HG02763 (cell line): ENCODE data around the gene ADAP1.
"Not testable (repeated sequence)": the region's sequence is repeated elsewhere in the genome, so short reads cannot be mapped to it uniquely, and the experiment has no call there.

Experiments used
- ATAC-seq: cut with Tn5 transposase; IDR thresholded peaks from one replicate; pipeline ENCODE4 v1.9.1; 2021; ENCODE audit warnings: mild to moderate bottlenecking, moderate library complexity; ENCODE audit not compliant: unreplicated experiment

The ADAP1 gene

GRCh38 chr7:960269-960871 lies 5.9 kb upstream of the ADAP1 start:
- ATAC-seq, result no peak

- not testable (repeated sequence) for ATAC-seq
These were observed 5.3 kb upstream of the ADAP1 start for GRCh38 chr7:959740-960139.

DNA sequence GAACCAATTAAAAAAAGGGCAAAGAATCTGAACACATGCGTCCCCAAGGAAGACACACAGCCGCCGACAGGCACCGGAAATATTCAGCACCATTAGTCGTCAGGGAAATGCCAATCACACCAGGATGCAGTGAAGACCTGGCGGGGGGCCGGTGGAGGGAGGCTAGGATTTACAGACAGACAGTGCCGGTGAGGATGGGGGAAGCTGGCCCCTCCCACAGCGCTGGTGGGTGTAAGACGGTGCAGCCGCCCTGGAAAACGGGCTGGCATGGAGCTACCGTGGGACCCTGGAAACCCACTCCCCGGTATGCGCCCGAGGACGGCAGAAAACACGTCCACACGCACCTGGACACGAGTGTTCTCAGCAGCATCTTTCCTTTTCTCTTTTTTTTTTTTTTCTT lies 4.8 kb upstream of the ADAP1 start:
- ATAC-seq, result no peak

GRCh38 chr7:958221-959200 lies 4.0 kb upstream of the ADAP1 start:
- ATAC-seq, result no peak

- ATAC-seq, result no peak
These were observed 3.1 kb upstream of the ADAP1 start for GRCh38 chr7:957418-958220.

- no peak for ATAC-seq
These were observed 1.6 kb upstream of the ADAP1 start for GRCh38 chr7:956031-956430.

DNA sequence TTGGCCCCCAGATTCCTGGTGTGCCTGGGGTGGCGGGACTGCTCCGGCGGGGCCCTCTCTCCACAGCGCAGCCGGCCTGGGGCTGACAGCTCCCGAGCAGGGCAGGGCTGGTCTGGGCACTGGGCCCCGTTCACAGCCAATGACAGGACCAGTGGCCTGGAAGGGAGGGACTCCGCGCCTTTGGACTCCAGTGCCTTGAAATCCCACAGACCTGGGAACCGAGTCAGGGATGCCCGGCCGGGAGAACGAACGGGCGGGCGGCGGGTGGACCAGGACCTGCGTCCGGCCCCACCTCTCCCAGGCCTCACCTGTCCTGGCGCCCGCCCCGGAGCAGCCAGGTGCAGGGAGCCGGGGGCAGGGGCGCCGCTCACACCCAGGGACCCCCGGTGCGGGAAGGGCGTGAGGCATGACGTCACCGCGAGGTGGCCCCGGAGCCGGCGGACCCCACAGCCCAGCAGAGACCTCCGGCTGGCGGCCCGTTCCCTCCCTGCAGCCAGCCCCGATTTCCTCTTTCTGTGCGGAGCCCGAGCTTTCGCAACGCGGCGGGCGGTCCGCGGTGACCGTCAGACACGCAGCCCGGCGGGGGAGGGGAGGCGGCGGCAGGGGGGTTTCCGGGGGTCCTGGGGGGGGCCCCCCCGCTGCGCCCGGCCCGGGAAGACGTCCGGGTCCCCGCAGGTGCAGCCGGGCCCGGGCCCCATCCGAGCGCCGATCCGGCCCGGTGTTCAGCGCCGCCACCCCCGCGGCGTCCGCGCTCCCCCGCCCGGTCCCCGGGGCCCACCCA lies 743 bp downstream of the ADAP1 start:
- ATAC-seq, result no peak

DNA sequence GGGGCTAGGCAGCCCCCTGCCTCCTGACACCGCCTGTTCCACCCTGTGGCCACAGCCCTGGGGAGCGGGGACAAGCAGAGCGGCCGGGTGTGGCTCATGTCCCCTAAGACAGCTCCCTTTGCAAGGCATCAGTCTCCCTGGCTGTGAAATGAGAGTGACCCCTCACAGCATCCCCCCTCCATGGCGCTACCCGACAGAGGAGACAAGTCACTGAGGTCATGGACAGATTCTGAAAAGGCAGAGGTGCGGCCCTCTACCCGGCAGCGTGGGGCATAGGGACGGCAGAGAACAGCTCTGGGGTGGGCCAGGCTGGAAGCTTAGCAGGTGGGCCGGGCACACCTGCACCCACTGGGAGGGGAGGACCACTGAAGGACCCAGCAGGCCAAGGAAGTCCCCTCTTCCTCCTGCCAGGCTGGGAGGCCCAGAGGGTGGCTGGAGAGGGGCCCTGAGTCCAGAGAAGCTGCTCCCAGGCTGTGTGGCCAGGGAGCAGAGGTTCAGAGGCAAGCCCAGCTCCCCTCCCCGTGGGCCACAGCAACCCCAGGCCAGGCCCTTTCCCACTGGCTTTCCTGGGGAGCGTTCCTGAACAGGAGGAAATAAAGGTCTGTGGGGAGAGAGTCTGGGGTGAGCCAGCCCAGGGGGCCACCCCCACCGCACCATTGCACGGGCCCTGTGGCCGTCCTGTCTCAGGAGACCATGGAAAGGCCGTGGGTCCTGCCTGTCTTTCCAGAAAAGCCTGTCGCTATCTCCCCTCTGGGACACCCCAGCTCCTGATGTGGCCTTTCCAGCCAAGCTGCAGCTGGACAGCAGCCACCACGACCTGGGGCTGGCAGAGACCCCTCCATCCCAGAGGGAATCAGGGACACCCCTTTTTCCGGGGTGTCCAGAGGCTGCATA lies 1.7 kb downstream of the ADAP1 start:
- no peak for ATAC-seq

DNA sequence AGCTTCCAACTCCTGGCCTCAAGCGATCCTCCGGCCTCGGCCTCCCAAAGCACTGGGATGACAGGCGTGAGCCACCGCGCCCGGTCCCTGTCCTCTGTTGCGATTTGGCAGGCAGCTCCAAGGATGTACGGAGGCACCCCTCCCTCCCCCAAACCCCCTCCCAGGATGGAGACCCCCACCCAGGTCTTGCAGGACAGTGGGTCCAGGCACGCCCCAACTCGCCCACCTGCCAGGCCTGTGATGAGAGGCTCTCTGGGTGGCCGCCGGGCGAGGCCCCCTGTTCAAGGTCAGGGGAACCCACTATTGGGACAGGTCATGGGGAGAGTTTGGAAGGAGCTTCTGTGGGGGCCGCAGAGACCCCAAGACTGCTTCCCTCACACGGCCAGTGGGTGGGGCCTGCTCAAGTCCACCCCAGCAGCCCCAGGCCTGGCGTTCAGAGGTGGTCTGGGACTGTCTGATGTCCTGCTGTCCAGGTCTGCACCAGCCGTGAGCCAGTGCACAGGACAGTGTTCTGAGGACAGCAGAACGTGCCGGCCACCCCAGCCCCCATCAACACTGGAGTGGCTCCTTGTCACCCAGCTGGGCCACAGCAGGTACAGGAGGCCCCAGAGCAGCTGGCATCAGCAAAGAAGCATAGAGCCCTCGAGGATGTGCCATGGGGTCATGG lies 2.5 kb downstream of the ADAP1 start:
- ATAC-seq, result no peak

DNA sequence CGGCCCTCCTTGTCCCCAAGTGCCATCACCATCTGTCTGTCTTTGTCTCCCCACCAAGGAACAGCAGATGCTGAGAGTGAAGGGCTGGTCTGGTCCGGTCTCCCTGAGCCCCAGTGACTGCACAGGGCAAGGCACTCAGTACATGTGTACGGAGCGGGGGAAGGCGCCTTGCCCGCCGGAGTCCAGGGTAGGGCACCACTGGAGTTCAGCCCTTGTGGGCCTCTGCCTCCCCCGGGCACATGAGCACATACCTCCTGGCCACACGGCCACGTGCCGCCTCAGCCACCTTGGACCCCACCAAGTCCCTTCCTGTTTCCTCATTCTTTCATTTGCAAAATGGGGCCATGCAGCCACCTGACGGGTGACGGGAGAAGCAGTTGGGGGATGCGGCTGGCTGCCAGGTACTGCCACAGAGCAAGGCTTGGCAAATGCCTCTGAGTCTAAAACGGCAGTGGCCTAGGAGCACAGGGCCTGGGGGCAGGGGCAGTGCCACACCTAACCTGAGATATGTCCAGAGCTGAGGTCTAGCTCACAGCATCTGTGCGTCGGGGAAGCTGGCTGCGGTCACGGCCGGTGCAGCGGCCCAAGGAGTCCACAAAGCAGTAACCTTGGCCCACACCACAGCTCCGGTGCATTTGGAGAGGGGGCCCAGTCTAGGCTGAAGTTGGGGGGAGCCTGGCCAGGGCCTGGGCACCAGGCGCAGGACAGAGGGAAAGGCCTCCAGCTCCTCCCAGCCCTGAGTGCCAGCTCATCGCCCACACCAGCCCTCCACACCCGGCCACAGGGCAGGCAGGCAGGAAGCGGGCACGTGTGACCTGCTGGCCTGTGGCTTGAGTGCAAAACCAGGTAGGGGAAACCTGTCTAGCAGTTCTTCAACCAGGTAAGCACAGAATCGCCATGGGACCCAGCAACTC lies 5.2 kb downstream of the ADAP1 start:
- ATAC-seq, result no peak

DNA sequence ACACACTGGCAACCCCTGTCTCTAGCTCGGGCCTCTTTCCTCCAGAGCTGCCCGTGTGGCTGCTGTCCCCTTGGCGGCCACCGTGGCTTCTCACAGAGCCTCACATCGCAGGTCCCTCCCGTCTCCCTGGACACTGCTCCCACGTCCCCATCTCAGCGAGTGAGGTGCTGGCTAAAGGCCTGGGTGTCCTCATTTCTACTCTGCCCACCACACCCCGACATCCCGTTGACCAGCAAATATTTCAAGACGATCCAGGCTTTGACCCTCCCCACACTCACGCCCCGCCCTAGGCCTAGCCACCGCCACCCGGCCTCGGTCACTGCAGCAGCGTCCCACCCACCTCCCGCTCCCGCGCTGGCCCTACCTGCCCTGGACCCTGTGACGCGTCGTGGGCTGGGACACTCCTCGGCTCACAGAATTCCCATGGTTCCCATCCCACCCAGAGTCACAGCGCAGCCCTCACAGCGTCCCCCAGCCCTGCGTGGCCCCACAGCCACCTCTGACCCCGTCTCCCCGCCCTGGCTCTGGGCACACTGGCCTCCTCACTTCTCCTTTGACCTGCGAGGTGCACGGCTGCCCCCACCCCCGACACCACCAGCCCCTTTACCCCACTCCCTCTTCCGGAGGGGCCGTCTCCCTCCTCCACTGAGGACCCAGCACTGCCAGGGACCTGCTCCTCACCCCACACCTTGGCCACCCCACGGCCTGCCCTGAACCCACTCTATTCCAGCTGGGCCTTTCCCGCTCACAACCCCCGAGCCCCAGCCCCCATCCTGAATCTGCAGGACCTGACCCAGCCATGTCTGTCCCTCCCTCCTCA lies 6.9 kb downstream of the ADAP1 start:
- no peak for ATAC-seq

DNA sequence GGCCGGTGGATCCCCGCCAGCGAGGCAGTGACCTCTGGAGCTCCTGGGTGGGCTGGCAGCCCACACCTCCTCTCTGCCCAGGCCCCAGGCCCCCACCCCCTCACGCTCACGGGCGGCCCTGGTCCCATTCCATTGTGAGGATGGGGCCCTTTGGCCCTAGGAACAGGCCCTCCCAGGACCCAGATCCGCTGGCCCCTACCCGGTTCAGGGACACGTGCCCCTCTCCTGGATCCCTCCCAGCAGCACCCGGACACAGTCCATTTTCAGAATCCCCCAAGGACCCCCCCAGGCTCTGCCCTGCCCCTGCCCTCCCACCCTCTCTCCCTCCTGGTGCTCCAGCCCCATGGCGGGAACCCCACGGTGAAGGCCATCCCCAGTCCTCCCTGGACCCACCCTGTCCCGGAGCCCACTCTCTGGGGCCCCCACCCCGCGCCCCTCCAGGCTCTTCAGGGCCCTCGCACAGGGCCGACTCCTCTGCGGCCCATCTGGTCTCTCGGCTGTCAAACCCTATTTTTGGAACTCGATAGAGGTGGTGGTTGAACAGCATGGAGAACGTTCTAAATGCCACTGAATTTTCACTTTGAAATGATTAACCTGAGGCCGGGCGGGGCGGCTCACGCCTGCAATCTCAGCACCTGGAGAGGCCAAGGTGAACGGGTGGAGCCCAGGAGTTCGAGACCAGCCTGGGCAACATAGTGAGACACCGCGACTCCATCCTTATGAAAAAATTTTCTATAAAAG lies 8.1 kb downstream of the ADAP1 start:
- no peak for ATAC-seq

DNA sequence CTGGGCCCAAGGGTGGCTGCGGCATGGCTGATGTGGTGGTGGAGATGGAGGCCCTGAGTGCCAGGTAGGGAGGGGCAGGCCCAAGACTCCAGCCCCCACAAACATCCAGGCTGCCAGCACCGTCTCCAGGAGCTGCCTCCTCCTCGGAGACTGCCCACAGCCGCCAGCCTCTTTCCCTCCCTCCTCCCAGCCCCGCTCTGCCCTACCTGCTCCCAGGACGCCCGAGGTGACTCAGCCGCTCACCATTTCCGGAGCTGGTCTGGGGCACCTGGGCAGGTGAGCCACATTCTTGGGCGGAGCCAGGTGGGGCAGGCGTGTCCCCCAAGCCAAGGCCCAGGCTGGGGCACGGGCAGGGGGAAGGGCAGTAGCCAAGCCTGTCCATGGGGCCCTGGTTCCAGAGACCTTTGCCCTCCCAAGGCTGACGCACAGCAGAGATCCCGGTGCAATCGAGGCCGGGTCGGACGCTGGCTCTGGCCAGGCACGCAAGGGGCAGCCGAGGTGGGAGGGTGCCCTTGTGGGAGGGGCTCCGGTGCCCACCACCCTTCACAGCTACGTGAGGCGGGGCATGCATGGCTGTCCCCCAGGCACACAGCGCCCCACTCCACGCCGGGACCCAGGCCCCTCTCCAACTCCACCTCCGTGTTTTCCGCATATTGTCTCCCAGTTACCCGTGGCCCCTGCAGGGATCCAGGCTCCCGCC lies 8.8 kb downstream of the ADAP1 start:
- no peak for ATAC-seq

- ATAC-seq, result no peak
These were observed 9.3 kb downstream of the ADAP1 start for GRCh38 chr7:945147-945555.

- ATAC-seq, result no peak
These were observed 9.7 kb downstream of the ADAP1 start for GRCh38 chr7:944744-945143.

DNA sequence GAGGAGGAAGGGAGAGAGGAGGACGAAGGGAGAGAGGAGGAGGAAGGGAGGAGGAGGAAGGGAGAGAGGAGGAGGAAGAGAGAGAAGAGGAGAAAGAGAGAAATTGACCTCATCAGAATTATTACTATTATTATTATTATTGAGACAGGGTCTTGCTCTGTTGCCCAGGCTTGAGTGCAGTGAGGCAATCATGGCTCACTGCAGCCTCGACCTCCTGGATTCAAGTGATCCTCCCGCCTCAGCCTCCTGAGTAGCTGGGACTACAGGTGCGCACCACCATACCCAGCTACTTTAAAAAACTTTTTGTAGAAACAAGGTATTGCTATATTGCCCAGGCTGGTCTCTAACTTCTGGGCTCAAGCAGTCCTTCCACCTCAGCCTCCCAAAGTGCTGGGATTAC lies 10.7 kb downstream of the ADAP1 start:
- ATAC-seq, result not testable (repeated sequence)
